HepG2 (cell line): Measurements from ENCODE around the gene MICA. TPM values are rescaled to one million over a fixed set of nuclear protein-coding genes. Genes with fewer than 3 reads are reported as not detected.

Experiments used
- EP300 ChIP-seq, 3 experiments: sonication (generic) in 1 of 3; formaldehyde crosslinking in 1 of 3; IDR thresholded peaks; 2 replicates each; pipeline versions ENCODE4 v1.5.1 to v1.6.1; 2011 to 2020; ENCODE audit warnings: low read depth in 2 of 3, low read length in 2 of 3, borderline replicate concordance in 1 of 3, improper control_type of control experiment in 1 of 3, mild to moderate bottlenecking in 1 of 3, missing genetic modification reagents in 1 of 3, moderate library complexity in 1 of 3
- HES4 ChIP-seq: sonication (generic); formaldehyde crosslinking; IDR thresholded peaks from 2 replicates; pipeline ENCODE4 v1.9.0; 2021; ENCODE audit warnings: mild to moderate bottlenecking, missing genetic modification reagents, borderline replicate concordance
- MIXL1 ChIP-seq: IDR thresholded peaks from 2 replicates; pipeline ENCODE4 v1.6.1; 2016
- TOE1 ChIP-seq: sonication (generic); formaldehyde crosslinking; IDR thresholded peaks from 2 replicates; pipeline ENCODE4 v1.4.0; 2020; ENCODE audit warnings: mild to moderate bottlenecking, missing genetic modification reagents
- TOPORS ChIP-seq: sonication (generic); formaldehyde crosslinking; IDR thresholded peaks from 2 replicates; pipeline ENCODE4 v1.8.0; 2023; ENCODE audit warnings: mild to moderate bottlenecking, missing genetic modification reagents
- ZNF782 ChIP-seq: sonication (generic); formaldehyde crosslinking; IDR thresholded peaks from 2 replicates; pipeline ENCODE4 v1.4.0; 2020; ENCODE audit warnings: missing genetic modification reagents, mild to moderate bottlenecking, borderline replicate concordance
- polyA plus RNA-seq, 8 experiments: library from polyadenylated mRNA; depleted of rRNA in 3 of 8; stranded (reverse) in 7 of 8; unstranded in 1 of 8; fragments of >200 nt; fragmentation: Illumina TruSeq in 4 of 8; extraction: Trizol in 4 of 8; gene quantifications; 2 replicates each; pipeline versions ENCODE4 v1.2.1 to v1.2.3, GENCODE V29; 2011 to 2016; ENCODE audit warnings: low read depth in 4 of 8, missing spikeins in 1 of 8, mixed read lengths in 1 of 8; ENCODE audit not compliant: insufficient read depth in 1 of 8
- total RNA-seq, 5 experiments: library from RNA; depleted of rRNA; stranded (reverse); fragments of >200 nt; fragmentation: Illumina TruSeq; extraction: Trizol; gene quantifications; 2 replicates each; pipeline ENCODE4 v1.2.3, GENCODE V29; 2016; ENCODE audit warnings: low read depth in 1 of 5
- TF ChIP-seq, protein P1 (sequence below): sonication (generic); formaldehyde crosslinking; IDR thresholded peaks from 2 replicates; pipeline ENCODE4 v1.5.0; 2020; ENCODE audit warnings: missing genetic modification reagents
- TF ChIP-seq, protein P2 (sequence below): sonication (generic); formaldehyde crosslinking; IDR thresholded peaks from 2 replicates; pipeline ENCODE4 v1.4.0; 2020; ENCODE audit warnings: mild to moderate bottlenecking, missing genetic modification reagents
- TF ChIP-seq, protein P3 (sequence below): sonication (generic); formaldehyde crosslinking; IDR thresholded peaks from 2 replicates; pipeline ENCODE4 v1.5.0; 2020; ENCODE audit warnings: mild to moderate bottlenecking, missing genetic modification reagents, moderate library complexity
- TF ChIP-seq, protein P4 (sequence below): sonication (generic); formaldehyde crosslinking; IDR thresholded peaks from 2 replicates; pipeline ENCODE4 v1.4.0; 2020; ENCODE audit warnings: mild to moderate bottlenecking, missing genetic modification reagents
- TF ChIP-seq, protein P5 (sequence below): conservative IDR thresholded peaks from 2 replicates; pipeline ENCODE4 v1.6.1; 2018; ENCODE audit warnings: missing genetic modification reagents
- TF ChIP-seq, protein P6 (sequence below): IDR thresholded peaks from 2 replicates; pipeline ENCODE4 v1.6.1; 2018; ENCODE audit warnings: missing genetic modification reagents, mild to moderate bottlenecking, missing compliant biosample characterization

The MICA gene
- total and polyA plus RNA-seq, 2 of the 13 experiments (the other 11 are each of a cell fraction or from before 2014, with no cell fraction given), result 21.6 to 38.1 TPM

DNA sequence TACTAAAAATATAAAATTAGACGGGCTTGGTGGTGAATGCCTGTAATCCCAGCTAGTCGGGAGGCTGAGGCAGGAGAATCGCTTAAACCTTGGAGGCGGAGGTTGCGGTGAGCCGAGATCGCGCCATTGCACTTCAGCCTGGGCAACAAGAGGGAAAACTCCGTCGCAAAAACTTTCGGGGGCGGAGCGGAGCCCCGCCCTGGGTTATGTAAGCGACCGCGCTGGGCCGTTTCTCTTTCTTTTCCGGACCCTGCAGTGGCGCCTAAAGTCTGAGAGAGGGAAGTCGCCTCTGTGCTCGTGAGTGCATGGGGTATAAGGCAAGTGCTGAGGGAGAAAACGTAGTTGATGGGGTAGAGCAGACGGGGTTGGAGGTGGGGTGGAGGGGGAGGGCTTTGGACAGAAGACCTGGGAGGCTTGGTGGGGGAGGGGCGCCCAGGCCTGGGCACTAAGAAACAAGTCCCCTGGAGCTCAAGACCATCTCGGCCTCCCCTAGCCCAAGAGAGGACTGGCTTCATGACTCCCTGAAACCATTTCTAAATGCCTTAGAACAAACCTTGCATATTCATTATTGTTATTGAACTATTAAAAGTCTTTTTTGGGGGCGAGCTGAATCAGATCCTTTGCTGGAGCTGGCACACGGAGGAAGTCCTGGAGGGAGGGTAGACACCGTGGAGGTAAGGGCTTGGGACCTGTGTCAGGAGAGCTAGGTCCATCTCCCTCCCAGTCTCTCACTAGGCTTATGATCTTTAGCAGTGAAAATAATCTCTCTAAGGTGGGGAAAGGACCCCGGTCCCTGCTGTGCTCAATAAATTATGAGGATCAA is 2.7 kb upstream of the MICA start (continued):
- TF ChIP-seq, protein P1, sequence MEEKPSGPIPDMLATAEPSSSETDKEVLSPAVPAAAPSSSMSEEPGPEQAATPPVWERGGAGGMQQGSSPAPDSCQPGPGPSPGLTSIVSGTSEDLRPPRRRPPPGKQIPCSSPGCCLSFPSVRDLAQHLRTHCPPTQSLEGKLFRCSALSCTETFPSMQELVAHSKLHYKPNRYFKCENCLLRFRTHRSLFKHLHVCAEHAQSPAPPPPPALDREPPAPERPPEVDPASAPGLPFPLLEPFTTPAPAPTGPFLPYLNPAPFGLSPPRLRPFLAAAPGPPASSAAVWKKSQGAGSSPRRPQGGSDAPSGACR (CRISPR knock-in tag), result no peak
- TF ChIP-seq, protein P2, sequence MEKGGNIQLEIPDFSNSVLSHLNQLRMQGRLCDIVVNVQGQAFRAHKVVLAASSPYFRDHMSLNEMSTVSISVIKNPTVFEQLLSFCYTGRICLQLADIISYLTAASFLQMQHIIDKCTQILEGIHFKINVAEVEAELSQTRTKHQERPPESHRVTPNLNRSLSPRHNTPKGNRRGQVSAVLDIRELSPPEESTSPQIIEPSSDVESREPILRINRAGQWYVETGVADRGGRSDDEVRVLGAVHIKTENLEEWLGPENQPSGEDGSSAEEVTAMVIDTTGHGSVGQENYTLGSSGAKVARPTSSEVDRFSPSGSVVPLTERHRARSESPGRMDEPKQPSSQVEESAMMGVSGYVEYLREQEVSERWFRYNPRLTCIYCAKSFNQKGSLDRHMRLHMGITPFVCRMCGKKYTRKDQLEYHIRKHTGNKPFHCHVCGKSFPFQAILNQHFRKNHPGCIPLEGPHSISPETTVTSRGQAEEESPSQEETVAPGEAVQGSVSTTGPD (CRISPR knock-in tag), result no peak
- peak; percentile 30; the same call in 1 of the 2 replicates for TF ChIP-seq HES4 (CRISPR knock-in tag)
- TF ChIP-seq TOE1, result no peak
- TF ChIP-seq, protein P3, sequence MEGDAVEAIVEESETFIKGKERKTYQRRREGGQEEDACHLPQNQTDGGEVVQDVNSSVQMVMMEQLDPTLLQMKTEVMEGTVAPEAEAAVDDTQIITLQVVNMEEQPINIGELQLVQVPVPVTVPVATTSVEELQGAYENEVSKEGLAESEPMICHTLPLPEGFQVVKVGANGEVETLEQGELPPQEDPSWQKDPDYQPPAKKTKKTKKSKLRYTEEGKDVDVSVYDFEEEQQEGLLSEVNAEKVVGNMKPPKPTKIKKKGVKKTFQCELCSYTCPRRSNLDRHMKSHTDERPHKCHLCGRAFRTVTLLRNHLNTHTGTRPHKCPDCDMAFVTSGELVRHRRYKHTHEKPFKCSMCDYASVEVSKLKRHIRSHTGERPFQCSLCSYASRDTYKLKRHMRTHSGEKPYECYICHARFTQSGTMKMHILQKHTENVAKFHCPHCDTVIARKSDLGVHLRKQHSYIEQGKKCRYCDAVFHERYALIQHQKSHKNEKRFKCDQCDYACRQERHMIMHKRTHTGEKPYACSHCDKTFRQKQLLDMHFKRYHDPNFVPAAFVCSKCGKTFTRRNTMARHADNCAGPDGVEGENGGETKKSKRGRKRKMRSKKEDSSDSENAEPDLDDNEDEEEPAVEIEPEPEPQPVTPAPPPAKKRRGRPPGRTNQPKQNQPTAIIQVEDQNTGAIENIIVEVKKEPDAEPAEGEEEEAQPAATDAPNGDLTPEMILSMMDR (CRISPR knock-in tag), result no peak
- no peak for TF ChIP-seq MIXL1 (CRISPR knock-in tag)
- TF ChIP-seq ZNF782 (CRISPR knock-in tag), result no peak
- no peak for TF ChIP-seq EP300 (IDR thresholded peaks at IDR 0.05; ENCODE audit: low read depth in 2 of 2, low read length in 2 of 2)
- no peak for TF ChIP-seq EP300 (CRISPR knock-in tag; IDR thresholded peaks at IDR 0.05; ENCODE audit: borderline replicate concordance)
- TF ChIP-seq, protein P4, sequence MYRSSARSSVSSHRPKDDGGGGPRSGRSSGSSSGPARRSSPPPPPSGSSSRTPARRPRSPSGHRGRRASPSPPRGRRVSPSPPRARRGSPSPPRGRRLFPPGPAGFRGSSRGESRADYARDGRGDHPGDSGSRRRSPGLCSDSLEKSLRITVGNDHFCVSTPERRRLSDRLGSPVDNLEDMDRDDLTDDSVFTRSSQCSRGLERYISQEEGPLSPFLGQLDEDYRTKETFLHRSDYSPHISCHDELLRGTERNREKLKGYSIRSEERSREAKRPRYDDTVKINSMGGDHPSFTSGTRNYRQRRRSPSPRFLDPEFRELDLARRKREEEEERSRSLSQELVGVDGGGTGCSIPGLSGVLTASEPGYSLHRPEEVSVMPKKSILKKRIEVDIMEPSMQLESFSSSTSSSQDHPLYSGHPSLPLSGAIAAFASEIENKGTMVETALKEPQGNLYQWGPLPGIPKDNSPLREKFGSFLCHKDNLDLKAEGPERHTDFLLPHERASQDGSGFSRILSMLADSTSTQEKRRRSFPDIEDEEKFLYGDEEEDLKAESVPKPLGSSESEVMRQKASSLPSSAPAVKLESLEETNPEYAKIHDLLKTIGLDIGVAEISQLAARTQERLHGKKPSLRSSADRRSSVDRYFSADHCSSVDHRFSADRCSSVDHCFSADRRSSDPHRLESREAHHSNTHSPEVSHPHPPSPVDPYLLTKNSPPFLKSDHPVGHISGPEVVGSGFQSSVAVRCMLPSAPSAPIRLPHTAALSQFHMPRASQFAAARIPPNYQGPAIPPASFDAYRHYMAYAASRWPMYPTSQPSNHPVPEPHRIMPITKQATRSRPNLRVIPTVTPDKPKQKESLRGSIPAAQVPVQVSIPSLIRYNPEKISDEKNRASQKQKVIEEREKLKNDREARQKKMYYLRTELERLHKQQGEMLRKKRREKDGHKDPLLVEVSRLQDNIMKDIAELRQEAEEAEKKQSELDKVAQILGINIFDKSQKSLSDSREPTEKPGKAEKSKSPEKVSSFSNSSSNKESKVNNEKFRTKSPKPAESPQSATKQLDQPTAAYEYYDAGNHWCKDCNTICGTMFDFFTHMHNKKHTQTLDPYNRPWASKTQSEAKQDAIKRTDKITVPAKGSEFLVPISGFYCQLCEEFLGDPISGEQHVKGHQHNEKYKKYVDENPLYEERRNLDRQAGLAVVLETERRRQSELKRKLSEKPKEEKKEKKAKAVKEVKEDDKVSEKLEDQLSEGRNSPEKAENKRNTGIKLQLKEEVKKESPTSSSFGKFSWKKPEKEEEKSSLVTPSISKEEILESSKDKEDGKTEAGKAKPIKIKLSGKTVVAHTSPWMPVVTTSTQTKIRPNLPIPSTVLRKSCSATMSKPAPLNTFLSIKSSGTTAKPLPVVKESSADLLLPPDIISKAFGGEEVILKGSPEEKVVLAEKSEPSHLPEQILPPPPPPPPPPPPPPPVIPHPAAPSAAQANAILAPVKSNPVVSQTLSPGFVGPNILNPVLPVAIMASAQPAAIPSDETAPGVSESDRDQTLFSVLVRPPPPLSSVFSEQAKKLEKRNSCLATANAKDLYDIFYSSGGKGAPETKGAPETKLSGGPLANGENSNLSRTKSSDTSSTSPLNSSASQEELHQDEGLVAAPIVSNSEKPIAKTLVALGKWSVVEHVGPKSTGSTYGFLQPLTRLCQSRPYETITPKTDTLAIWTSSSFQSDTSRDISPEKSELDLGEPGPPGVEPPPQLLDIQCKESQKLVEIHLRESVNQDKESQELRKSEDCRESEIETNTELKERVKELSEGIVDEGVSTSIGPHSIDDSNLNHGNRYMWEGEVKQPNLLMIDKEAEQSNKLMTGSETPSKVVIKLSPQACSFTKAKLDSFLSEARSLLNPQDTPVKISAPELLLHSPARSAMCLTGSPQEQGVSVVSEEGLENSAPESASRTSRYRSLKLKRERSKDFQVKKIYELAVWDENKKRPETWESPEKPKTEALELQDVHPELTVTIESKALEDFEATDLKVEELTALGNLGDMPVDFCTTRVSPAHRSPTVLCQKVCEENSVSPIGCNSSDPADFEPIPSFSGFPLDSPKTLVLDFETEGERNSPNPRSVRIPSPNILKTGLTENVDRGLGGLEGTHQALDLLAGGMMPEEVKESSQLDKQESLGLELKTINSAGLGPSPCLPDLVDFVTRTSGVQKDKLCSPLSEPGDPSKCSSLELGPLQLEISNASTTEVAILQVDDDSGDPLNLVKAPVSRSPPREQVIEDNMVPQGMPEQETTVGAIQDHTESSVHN (CRISPR knock-in tag), result no peak
- TF ChIP-seq TOPORS (CRISPR knock-in tag), result no peak; the same call in 1 of the 2 replicates
- TF ChIP-seq, protein P5, sequence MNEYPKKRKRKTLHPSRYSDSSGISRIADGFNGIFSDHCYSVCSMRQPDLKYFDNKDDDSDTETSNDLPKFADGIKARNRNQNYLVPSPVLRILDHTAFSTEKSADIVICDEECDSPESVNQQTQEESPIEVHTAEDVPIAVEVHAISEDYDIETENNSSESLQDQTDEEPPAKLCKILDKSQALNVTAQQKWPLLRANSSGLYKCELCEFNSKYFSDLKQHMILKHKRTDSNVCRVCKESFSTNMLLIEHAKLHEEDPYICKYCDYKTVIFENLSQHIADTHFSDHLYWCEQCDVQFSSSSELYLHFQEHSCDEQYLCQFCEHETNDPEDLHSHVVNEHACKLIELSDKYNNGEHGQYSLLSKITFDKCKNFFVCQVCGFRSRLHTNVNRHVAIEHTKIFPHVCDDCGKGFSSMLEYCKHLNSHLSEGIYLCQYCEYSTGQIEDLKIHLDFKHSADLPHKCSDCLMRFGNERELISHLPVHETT (CRISPR knock-in tag), result no peak
- TF ChIP-seq, protein P6, sequence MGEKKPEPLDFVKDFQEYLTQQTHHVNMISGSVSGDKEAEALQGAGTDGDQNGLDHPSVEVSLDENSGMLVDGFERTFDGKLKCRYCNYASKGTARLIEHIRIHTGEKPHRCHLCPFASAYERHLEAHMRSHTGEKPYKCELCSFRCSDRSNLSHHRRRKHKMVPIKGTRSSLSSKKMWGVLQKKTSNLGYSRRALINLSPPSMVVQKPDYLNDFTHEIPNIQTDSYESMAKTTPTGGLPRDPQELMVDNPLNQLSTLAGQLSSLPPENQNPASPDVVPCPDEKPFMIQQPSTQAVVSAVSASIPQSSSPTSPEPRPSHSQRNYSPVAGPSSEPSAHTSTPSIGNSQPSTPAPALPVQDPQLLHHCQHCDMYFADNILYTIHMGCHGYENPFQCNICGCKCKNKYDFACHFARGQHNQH, result no peak
